ENCODE data around the gene CEP250.

- no peak for TF ChIP-seq CTCF (conservative IDR thresholded peaks at IDR 0.05; ENCODE audit: low read length)
- no peak for TF ChIP-seq EZH2phosphoT487 (IDR thresholded peaks at IDR 0.05; ENCODE audit: borderline replicate concordance, low read depth, low read length)
Observed at GRCh38 chr20:35408270-35408669, 47.1 kb upstream of the CEP250 start.

Data from OCI-LY7 (cell line).